Neuronal stem cell (in vitro differentiated cells): Measurements from ENCODE around the gene PARD3.

ENCODE experiments used
- DNase-seq: peaks from one replicate; pipeline ENCODE4 v3.0.0-alpha.2; 2013; ENCODE audit warnings: low spot score
- H2AFZ ChIP-seq: one replicate; pipeline ENCODE4 v1.6.1; 2013; ENCODE audit warnings: mild to moderate bottlenecking, low read length, inconsistent platforms
- H2AK5ac ChIP-seq: 2 replicates; pipeline ENCODE4 v1.6.1; 2013; ENCODE audit warnings: low read depth, mild to moderate bottlenecking, inconsistent platforms, low read length, moderate library complexity, mixed read lengths
- H2BK120ac ChIP-seq: 2 replicates; pipeline ENCODE4 v1.6.1; 2013; ENCODE audit warnings: low read depth, mild to moderate bottlenecking, inconsistent platforms, low read length, moderate library complexity, mixed read lengths
- H2BK12ac ChIP-seq: one replicate; pipeline ENCODE4 v1.6.1; 2013; ENCODE audit warnings: low read length, inconsistent platforms
- H2BK15ac ChIP-seq: 2 replicates; pipeline ENCODE4 v1.6.1; 2013; ENCODE audit warnings: mild to moderate bottlenecking, low read length, inconsistent platforms, mixed read lengths
- H2BK5ac ChIP-seq: one replicate; pipeline ENCODE4 v1.6.1; 2013; ENCODE audit warnings: inconsistent platforms, mild to moderate bottlenecking, low read length, moderate library complexity
- H3K14ac ChIP-seq: one replicate; pipeline ENCODE4 v1.6.1; 2013; ENCODE audit warnings: low read length, inconsistent platforms
- H3K18ac ChIP-seq: 2 replicates; pipeline ENCODE4 v1.6.1; 2013; ENCODE audit warnings: low read length, inconsistent platforms
- H3K23ac ChIP-seq: 2 replicates; pipeline ENCODE4 v1.6.1; 2013; ENCODE audit warnings: low read depth, mild to moderate bottlenecking, mixed read lengths, low read length, inconsistent platforms; ENCODE audit not compliant: poor library complexity
- H3K27ac ChIP-seq: replicated peaks from 3 replicates; pipeline ENCODE4 v1.5.1; 2013; ENCODE audit warnings: low read length, inconsistent platforms
- H3K27me3 ChIP-seq, 3 experiments: 2 replicates each; pipeline ENCODE4 v1.6.1; 2013; ENCODE audit warnings: low read length in 3 of 3, mild to moderate bottlenecking in 2 of 3, inconsistent platforms in 1 of 3, low read depth in 1 of 3, mixed read lengths in 1 of 3, moderate library complexity in 1 of 3; ENCODE audit not compliant: control insufficient read depth in 3 of 3, insufficient read depth in 3 of 3
- H3K36me3 ChIP-seq, 2 donors: replicated peaks in 1 of 2; 2 replicates each; pipeline ENCODE4 v1.6.1; 2013; ENCODE audit warnings: low read length in 2 of 2; ENCODE audit not compliant: control insufficient read depth in 2 of 2, insufficient read depth in 2 of 2
- H3K4ac ChIP-seq: 2 replicates; pipeline ENCODE4 v1.6.1; 2013; ENCODE audit warnings: inconsistent platforms, mild to moderate bottlenecking, low read length, moderate library complexity
- H3K4me1 ChIP-seq, 2 donors: 1 replicate in 1 of 2; 2 replicates in 1 of 2; pipeline ENCODE4 v1.6.1; 2013; ENCODE audit warnings: low read length in 2 of 2, low read depth in 1 of 2; ENCODE audit not compliant: control insufficient read depth in 2 of 2, insufficient read depth in 1 of 2
- H3K4me2 ChIP-seq: one replicate; pipeline ENCODE4 v1.6.1; 2013; ENCODE audit warnings: mild to moderate bottlenecking, low read length, inconsistent platforms; ENCODE audit not compliant: insufficient read depth, poor library complexity, severe bottlenecking
- H3K4me3 ChIP-seq, 2 donors: 2 replicates each; pipeline ENCODE4 v1.5.1; 2013; ENCODE audit warnings: low read length in 2 of 2, mild to moderate bottlenecking in 2 of 2, inconsistent platforms in 1 of 2, moderate library complexity in 1 of 2
- H3K79me1 ChIP-seq: one replicate; pipeline ENCODE4 v1.6.1; 2013; ENCODE audit warnings: low read depth, mild to moderate bottlenecking, inconsistent platforms, low read length, moderate library complexity
- H3K9ac ChIP-seq: one replicate; pipeline ENCODE4 v1.6.1; 2013; ENCODE audit warnings: mild to moderate bottlenecking, low read depth, low read length, inconsistent platforms; ENCODE audit not compliant: poor library complexity
- H3K9me3 ChIP-seq, 2 donors: replicated peaks in 1 of 2; 2 replicates each; pipeline versions ENCODE3 to v1.6.1; 2013; ENCODE audit warnings: low read length in 2 of 2, mild to moderate bottlenecking in 2 of 2, inconsistent platforms in 1 of 2, low read depth in 1 of 2, mixed read lengths in 1 of 2, moderate library complexity in 1 of 2; ENCODE audit not compliant: control insufficient read depth in 2 of 2, insufficient read depth in 1 of 2
- H4K8ac ChIP-seq: one replicate; pipeline ENCODE4 v1.6.1; 2013; ENCODE audit warnings: low read depth, mild to moderate bottlenecking, inconsistent platforms, low read length, moderate library complexity
- H4K91ac ChIP-seq: one replicate; pipeline ENCODE4 v1.6.1; 2013; ENCODE audit warnings: low read length, low read depth, mild to moderate bottlenecking, inconsistent platforms; ENCODE audit not compliant: poor library complexity
- WGBS, 2 donors: extraction: QIAGEN DNeasy Blood & Tissue Kit; methylation state at CpG; one replicate each; pipeline ENCODE4 v1.1.7; 2013; ENCODE audit warnings: missing lambda C conversion rate in 2 of 2, mixed read lengths in 1 of 2; ENCODE audit not compliant: insufficient read length in 2 of 2, insufficient replicate concordance in 1 of 2; ENCODE audit errors: extremely low coverage in 2 of 2; 5-methylcytosine and 5-hydroxymethylcytosine counted together

The PARD3 gene

DNA sequence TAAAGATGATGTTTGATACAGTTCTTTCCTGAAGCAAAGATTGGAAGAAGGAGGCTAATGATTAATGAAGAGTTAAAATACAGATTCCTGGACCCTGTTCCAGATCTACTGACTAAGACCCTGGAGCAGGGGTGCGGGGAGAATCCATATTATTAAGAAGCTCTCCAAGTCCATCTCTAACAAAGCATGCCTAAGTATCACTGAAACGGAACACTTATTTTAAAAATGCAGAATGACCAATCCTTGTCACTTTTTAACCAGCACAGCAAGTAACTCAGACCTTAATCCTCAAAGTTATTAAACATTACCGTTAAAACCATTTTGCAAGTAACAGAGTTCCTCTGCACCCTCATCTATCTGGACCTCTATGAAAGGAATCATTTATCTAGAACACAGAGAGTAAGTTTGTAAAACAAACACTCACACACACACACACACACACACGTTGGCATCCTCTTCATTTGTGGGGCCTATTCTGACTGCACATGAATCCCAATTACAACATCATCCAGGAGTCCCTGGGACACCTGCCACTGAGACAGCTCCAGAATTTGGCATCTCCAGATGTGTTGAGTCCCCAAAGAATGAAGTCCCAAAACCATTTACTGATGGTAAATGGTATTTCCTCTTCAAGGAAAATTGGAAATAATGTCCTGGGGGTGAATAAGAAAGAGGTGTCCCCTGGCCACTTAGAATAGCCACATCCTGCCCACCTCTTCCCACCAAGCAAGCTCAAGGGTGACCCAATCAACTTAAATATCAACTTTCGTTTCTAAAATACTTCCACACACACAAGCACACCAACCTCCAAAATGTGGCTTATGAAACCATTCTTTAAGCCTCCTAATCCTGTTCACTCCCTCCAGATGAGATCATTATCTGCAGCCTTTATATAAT lies 117.5 kb downstream of the PARD3 start:
- peaks cover 3 to 20% of the 10 kb centered on the region in 2 donors for H3K4me1 ChIP-seq
- H2BK120ac ChIP-seq = no peak overlapping the region
- no peak overlapping the region for H2BK15ac ChIP-seq
- H3K9me3 ChIP-seq = no peaks in the 10 kb centered on the region
- no peak overlapping the region for H2BK5ac ChIP-seq
- 100% methylated on average over 1 of the region's 5 CpGs; no CpG with 5 or more reads in 1 of the 2 donors for WGBS, 2 donors
- H4K91ac ChIP-seq = no peak overlapping the region
- H3K23ac ChIP-seq = no peak overlapping the region
- H3K4me3 ChIP-seq = no peak overlapping the region
- no peak overlapping the region for H2AFZ ChIP-seq
- no peak overlapping the region for H3K27ac ChIP-seq
- no peak for DNase-seq
- no peaks in the 10 kb centered on the region for H3K27me3 ChIP-seq
- no peak overlapping the region for H4K8ac ChIP-seq
- no peak overlapping the region for H3K18ac ChIP-seq
- H3K9ac ChIP-seq = no peak overlapping the region
- H3K14ac ChIP-seq = no peak overlapping the region
- peaks cover 6% of the 10 kb centered on the region for H3K79me1 ChIP-seq
- no peak overlapping the region for H2BK12ac ChIP-seq
- no peak overlapping the region for H2AK5ac ChIP-seq
- no peak overlapping the region for H3K4me2 ChIP-seq
- no peak overlapping the region for H3K4ac ChIP-seq
- peaks cover 5 to 16% of the 10 kb centered on the region in 2 donors for H3K36me3 ChIP-seq

GRCh38 chr10:34696423-34696822 lies 118.7 kb downstream of the PARD3 start:
- Histone ChIP-seq H3K4me2 (no peak overlapping the region), H3K9me3 (peaks cover 0 to 4% of the 10 kb centered on the region in 2 donors), H3K4me1 (peaks cover 1 to 16% of the 10 kb centered on the region in 2 donors), H3K4ac (no peak overlapping the region), H2AK5ac (no peak overlapping the region), H2BK15ac (no peak overlapping the region), H3K18ac (no peak overlapping the region), H2AFZ (no peak overlapping the region), H3K27ac (no peak overlapping the region), H2BK12ac (no peak overlapping the region), H3K4me3 (no peak overlapping the region), H3K23ac (no peak overlapping the region), H2BK120ac (no peak overlapping the region), H2BK5ac (no peak overlapping the region), H3K14ac (no peak overlapping the region), H3K36me3 (peaks cover 5 to 16% of the 10 kb centered on the region in 2 donors), H3K79me1 (peaks cover 6% of the 10 kb centered on the region), H3K9ac (no peak overlapping the region), H4K91ac (no peak overlapping the region), H4K8ac (no peak overlapping the region), H3K27me3 (no peaks in the 10 kb centered on the region)
- no peak for DNase-seq
- no CpG with 5 or more reads among the region's 2 CpGs for WGBS, 2 donors

GRCh38 chr10:34690383-34691049 lies 124.6 kb downstream of the PARD3 start:
- no peak overlapping the region for H2AFZ ChIP-seq
- no CpG with 5 or more reads among the region's 13 CpGs for WGBS, 2 donors
- DNase-seq = no peak

GRCh38 chr10:34689053-34689452 lies 126.0 kb downstream of the PARD3 start:
- Histone ChIP-seq H3K27ac (no peak overlapping the region), H3K9me3 (peaks cover 0 to 5% of the 10 kb centered on the region in 2 donors), H2BK120ac (no peak overlapping the region), H3K4ac (no peak overlapping the region), H3K4me2 (no peak overlapping the region), H4K91ac (no peak overlapping the region), H4K8ac (no peak overlapping the region), H3K14ac (no peak overlapping the region), H2BK12ac (no peak overlapping the region), H2AFZ (no peak overlapping the region), H3K27me3 (no peaks in the 10 kb centered on the region), H3K9ac (no peak overlapping the region), H3K79me1 (no peaks in the 10 kb centered on the region), H3K23ac (no peak overlapping the region), H2AK5ac (no peak overlapping the region), H3K4me3 (no peak overlapping the region), H2BK15ac (no peak overlapping the region), H3K4me1 (no peaks in the 10 kb centered on the region), H3K18ac (no peak overlapping the region), H2BK5ac (no peak overlapping the region), H3K36me3 (peaks cover 0 to 9% of the 10 kb centered on the region in 2 donors)
- DNase-seq = no peak
- WGBS, 2 donors = no CpG with 5 or more reads among the region's 8 CpGs

More at GRCh38 chr10:34690383-34691049, 124.6 kb downstream of the PARD3 start:
- H3K14ac ChIP-seq = no peak overlapping the region
- peaks cover 0 to 5% of the 10 kb centered on the region in 2 donors for H3K9me3 ChIP-seq
- H4K8ac ChIP-seq = no peak overlapping the region
- no peak overlapping the region for H3K4me2 ChIP-seq
- H2BK15ac ChIP-seq = no peak overlapping the region
- no peak overlapping the region for H2BK5ac ChIP-seq
- no peak overlapping the region for H3K27ac ChIP-seq
- no peak overlapping the region for H2BK120ac ChIP-seq
- no peak overlapping the region for H3K9ac ChIP-seq
- no peak overlapping the region for H3K23ac ChIP-seq
- H3K4me1 ChIP-seq = no peaks in the 10 kb centered on the region
- no peak overlapping the region for H2BK12ac ChIP-seq
- H3K79me1 ChIP-seq = peaks cover under 1% of the 10 kb centered on the region
- H2AK5ac ChIP-seq = no peak overlapping the region
- peaks cover 2 to 11% of the 10 kb centered on the region in 2 donors for H3K36me3 ChIP-seq
- H3K4me3 ChIP-seq = no peak overlapping the region
- H3K18ac ChIP-seq = peak overlapping the region; percentile 15
- H3K4ac ChIP-seq = no peak overlapping the region
- no peak overlapping the region for H4K91ac ChIP-seq
- no peaks in the 10 kb centered on the region for H3K27me3 ChIP-seq
